HG03095 (cell line): ENCODE measurements around the gene SGMS1.
"Not testable (repeated sequence)": the region's sequence is repeated elsewhere in the genome, so short reads cannot be mapped to it uniquely, and the experiment has no call there.

Experiments used
- ATAC-seq: cut with Tn5 transposase; IDR thresholded peaks from one replicate; pipeline ENCODE4 v1.9.1; 2021; ENCODE audit warnings: moderate library complexity; ENCODE audit not compliant: unreplicated experiment

Gene SGMS1

GRCh38 chr10:50623663-50624412 lies at the start of gene SGMS1:
SGMS1 (minus strand) TSS chr10:50623956; CDS start chr10:50344114, 279,842 bp downstream.
- peak; percentile 28 for ATAC-seq

GRCh38 chr10:50672152-50672551 lies 48.4 kb upstream of the SGMS1 start:
- ATAC-seq = not testable (repeated sequence)

- ATAC-seq = not testable (repeated sequence)
These were observed 47.9 kb upstream of the SGMS1 start for GRCh38 chr10:50671645-50672044.

- ATAC-seq = not testable (repeated sequence)
These were observed 46.2 kb upstream of the SGMS1 start for GRCh38 chr10:50669957-50670356.

GRCh38 chr10:50667353-50667752 lies 43.6 kb upstream of the SGMS1 start:
- ATAC-seq = not testable (repeated sequence)

GRCh38 chr10:50662420-50662819 lies 38.7 kb upstream of the SGMS1 start:
- ATAC-seq = not testable (repeated sequence)

GRCh38 chr10:50661563-50661962 lies 37.8 kb upstream of the SGMS1 start:
- not testable (repeated sequence) for ATAC-seq

- ATAC-seq = peak; percentile 99
These were observed 36.3 kb upstream of the SGMS1 start for GRCh38 chr10:50659865-50660730.

GRCh38 chr10:50659016-50659864 lies 35.5 kb upstream of the SGMS1 start:
- not testable (repeated sequence) for ATAC-seq

- no peak for ATAC-seq
These were observed 34.4 kb upstream of the SGMS1 start for GRCh38 chr10:50658165-50658564.

GRCh38 chr10:50653758-50654157 lies 30.0 kb upstream of the SGMS1 start:
- ATAC-seq = no peak

GRCh38 chr10:50653142-50653541 lies 29.4 kb upstream of the SGMS1 start:
- ATAC-seq = no peak

GRCh38 chr10:50651808-50652207 lies 28.1 kb upstream of the SGMS1 start:
- ATAC-seq = no peak

GRCh38 chr10:50650481-50650880 lies 26.7 kb upstream of the SGMS1 start:
- no peak for ATAC-seq

GRCh38 chr10:50648935-50649227 lies 25.1 kb upstream of the SGMS1 start:
- no peak for ATAC-seq

GRCh38 chr10:50648089-50648934 lies 24.6 kb upstream of the SGMS1 start:
- peak; percentile 49 for ATAC-seq

GRCh38 chr10:50647350-50647749 lies 23.6 kb upstream of the SGMS1 start:
- ATAC-seq = not testable (repeated sequence)

- ATAC-seq = no peak
These were observed 21.5 kb upstream of the SGMS1 start for GRCh38 chr10:50645236-50645635.

- ATAC-seq = no peak
These were observed 17.9 kb upstream of the SGMS1 start for GRCh38 chr10:50641626-50642025.

GRCh38 chr10:50640238-50640637 lies 16.5 kb upstream of the SGMS1 start:
- ATAC-seq = no peak
